ENCODE data around the gene ITFG1.

- TF ChIP-seq CTCF (IDR thresholded peaks at IDR 0.05; ENCODE audit: low read depth, low read length, poor library complexity, severe bottlenecking) (no peak), EZH2phosphoT487 (IDR thresholded peaks at IDR 0.05; ENCODE audit: borderline replicate concordance, low read length) (no peak)
Observed at GRCh38 chr16:47504599-47504998, 43.7 kb upstream of the ITFG1 start.
